ENCODE measurements around the gene SPAG9.

SPAG9 gene

DNA sequence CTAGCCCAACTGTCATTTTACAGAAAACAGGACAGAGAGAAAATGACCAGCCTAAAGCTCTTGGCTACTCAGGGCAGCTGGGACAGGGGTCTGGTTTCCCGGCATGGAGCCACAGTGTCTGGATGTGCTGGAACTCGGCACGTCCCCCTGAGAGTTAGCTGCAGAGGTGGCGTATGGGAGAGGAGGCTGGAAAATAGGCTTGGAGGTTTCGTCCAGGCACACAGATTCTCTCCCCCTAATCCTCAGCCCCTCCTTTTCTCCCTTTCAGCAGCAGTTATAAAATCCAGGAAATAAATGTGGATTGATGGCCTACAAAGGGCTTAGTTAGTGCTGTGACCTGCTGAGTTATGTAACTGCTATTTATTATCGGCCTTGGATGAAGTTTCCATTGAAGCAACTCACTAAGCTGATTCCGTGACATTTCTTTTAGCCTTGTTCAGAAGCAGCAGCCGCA, 165.0 kb downstream of the SPAG9 start:
- H3K27ac Mint-ChIP-seq = no peak overlapping the region

DNA sequence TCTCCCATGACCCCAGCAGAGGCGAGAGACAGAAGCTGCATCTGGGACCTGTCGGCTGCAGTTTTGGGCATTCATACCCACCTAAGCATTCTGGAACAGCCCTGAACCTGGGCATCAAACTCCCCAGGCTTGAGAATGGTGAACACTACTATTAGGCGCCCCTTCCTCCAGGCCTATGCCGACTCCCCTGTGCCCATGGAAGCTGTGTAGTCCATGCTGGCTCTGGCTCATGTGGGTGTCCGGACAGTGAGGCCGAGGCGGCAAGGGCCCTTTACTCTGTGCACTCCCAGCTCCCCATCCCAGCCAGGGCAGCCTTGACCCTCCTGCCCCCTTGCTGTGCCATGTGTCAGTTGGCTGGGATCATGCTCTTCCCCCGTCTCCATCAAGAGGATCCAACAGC, 165.5 kb downstream of the SPAG9 start:
- Mint-ChIP-seq H3K9me3 (no peaks in the 10 kb centered on the region), H3K27ac (no peak overlapping the region), H3K36me3 (ENCODE audit: low read depth) (no peaks in the 10 kb centered on the region), H3K4me3 (no peak overlapping the region), H3K27me3 (no peaks in the 10 kb centered on the region), H3K4me1 (ENCODE audit: low read depth) (peaks cover 9% of the 10 kb centered on the region)

More for the DNA sequence above, 165.0 kb downstream of the SPAG9 start:
- peaks cover 4% of the 10 kb centered on the region for H3K4me1 Mint-ChIP-seq (ENCODE audit: low read depth)
- no peaks in the 10 kb centered on the region for H3K27me3 Mint-ChIP-seq
- no peak overlapping the region for H3K4me3 Mint-ChIP-seq
- H3K36me3 Mint-ChIP-seq (ENCODE audit: low read depth) = no peaks in the 10 kb centered on the region
- H3K9me3 Mint-ChIP-seq = no peaks in the 10 kb centered on the region

DNA sequence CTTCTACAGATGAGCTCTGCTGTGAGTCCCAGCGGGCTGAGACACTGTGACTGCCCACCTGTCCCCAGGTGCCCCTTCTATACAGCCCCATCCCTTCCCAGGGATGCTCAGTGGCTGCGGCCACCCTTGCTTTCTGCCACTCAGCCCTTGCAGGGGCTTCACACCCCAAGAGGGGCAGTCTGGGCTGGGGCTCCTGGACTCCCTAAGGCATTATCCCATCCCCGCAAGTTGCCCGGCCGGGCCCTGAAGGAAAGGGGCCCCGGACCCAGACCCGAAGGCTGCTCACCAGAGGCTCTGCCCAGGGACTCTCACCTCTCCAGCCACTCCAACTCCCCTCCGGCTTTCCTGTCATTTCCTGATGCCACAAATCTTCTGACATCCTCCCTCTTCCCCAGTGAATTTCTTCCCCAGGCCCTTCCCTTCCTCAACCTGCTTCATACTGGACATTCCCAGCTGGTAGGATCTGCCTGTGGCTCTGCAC, 166.0 kb downstream of the SPAG9 start:
- H3K27me3 Mint-ChIP-seq = no peaks in the 10 kb centered on the region
- H3K4me1 Mint-ChIP-seq (ENCODE audit: low read depth) = peaks cover 9% of the 10 kb centered on the region
- no peak overlapping the region for H3K27ac Mint-ChIP-seq
- H3K4me3 Mint-ChIP-seq = no peak overlapping the region
- H3K9me3 Mint-ChIP-seq = no peaks in the 10 kb centered on the region
- H3K36me3 Mint-ChIP-seq (ENCODE audit: low read depth) = no peaks in the 10 kb centered on the region

DNA sequence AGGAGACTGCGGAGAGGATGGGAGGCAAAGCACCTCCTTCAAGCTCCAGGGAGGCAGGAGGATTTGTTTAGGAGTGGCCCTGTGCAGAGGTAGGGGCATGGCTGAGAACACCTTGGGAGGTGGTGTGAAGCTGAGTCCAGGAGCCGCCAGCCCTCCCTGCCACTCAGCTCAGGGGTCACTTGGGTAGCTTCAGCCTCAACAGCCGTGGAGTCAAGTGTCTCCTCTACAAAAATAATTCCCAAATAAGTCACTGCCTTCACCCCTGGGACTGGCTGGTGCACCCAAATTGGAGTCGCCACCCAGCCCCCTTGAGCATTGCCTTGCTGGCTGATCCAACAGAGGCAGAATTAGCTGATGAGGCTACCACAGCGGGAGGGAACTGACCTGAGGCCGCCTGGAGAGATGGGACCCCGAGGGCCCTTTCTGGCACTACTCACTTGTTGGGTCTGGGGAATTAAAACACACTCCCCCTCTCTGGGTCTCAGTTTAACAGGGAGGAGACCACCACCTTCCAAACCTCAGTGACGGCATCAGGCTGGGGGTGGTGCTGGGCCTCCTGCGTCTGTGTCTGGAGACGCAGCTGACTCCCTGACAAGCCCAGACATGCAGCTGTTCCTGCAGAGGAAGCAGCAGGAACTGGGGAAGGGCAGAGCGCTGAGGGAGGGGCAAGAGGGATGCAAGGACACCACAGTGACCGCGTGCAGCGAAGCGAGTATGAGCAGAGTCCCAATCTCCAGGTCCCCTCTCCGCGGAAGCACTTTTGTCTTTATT, 166.7 kb downstream of the SPAG9 start:
- no peaks in the 10 kb centered on the region for H3K27me3 Mint-ChIP-seq
- H3K36me3 Mint-ChIP-seq (ENCODE audit: low read depth) = no peaks in the 10 kb centered on the region
- H3K4me3 Mint-ChIP-seq = no peak overlapping the region
- peaks cover 9% of the 10 kb centered on the region for H3K4me1 Mint-ChIP-seq (ENCODE audit: low read depth)
- no peaks in the 10 kb centered on the region for H3K9me3 Mint-ChIP-seq
- no peak overlapping the region for H3K27ac Mint-ChIP-seq

DNA sequence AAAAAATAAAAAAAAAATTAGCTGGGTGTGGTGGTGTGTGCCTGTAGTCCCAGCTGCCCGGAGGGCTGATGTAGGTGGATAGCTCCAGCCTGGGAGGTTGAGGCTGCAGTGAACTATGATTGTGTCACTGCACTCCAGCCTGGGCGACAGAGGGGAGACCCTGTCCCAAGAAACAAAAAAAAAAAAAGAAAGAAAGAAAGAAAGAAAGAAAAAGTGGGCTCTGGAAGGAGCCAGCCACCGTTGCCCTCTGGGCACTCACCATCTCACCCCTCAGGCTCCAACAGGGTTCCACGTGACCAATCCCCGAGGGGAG, 167.2 kb downstream of the SPAG9 start:
- Mint-ChIP-seq H3K27ac (no peak overlapping the region), H3K4me3 (no peak overlapping the region), H3K27me3 (no peaks in the 10 kb centered on the region), H3K36me3 (ENCODE audit: low read depth) (no peaks in the 10 kb centered on the region), H3K9me3 (no peaks in the 10 kb centered on the region), H3K4me1 (ENCODE audit: low read depth) (peaks cover 9% of the 10 kb centered on the region)

DNA sequence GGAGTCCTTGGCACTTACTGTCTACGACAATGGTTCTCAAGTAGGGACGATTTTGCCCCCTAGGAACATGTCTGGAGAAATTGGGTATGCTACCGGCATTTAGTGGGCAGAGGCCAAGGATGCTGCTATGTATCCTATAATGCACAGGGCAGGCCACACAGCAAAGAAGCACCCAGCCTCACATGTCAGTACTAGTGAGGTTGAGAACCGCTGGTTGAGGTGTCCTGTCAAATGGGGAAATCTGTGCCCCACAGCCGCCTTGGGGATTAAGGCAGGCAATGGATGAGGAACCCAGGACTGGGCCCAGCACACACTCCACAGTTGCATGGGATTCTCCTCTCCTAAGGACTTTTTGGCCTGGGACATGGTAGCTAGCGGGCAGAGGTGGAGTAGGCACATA, 167.8 kb downstream of the SPAG9 start:
- H3K27me3 Mint-ChIP-seq = no peaks in the 10 kb centered on the region
- H3K4me3 Mint-ChIP-seq = no peak overlapping the region
- H3K4me1 Mint-ChIP-seq (ENCODE audit: low read depth) = peaks cover 9% of the 10 kb centered on the region
- no peaks in the 10 kb centered on the region for H3K9me3 Mint-ChIP-seq
- H3K36me3 Mint-ChIP-seq (ENCODE audit: low read depth) = no peaks in the 10 kb centered on the region
- no peak overlapping the region for H3K27ac Mint-ChIP-seq

DNA sequence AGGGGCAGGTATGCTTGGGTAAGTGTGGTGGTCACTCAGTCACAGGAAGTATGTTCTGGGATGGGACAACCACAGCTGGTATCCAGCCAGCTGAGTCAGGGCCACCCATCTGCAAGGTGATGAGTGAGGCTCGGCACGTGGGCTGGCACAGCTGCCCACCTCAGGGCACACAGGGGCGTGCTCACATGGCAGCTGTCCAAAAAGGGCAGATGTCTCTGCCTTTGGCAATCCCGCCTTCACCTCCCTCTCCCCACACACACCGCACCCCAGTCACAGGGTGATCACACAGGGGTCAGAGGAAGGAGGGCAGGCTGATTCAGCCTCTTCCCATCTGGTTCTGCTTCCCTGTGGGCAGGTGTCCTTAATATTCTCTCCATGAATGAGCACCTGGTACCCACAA, 168.7 kb downstream of the SPAG9 start:
- H3K27me3 Mint-ChIP-seq = no peaks in the 10 kb centered on the region
- no peaks in the 10 kb centered on the region for H3K36me3 Mint-ChIP-seq (ENCODE audit: low read depth)
- H3K4me1 Mint-ChIP-seq (ENCODE audit: low read depth) = peaks cover 9% of the 10 kb centered on the region
- H3K4me3 Mint-ChIP-seq = no peak overlapping the region
- no peak overlapping the region for H3K27ac Mint-ChIP-seq
- no peaks in the 10 kb centered on the region for H3K9me3 Mint-ChIP-seq

DNA sequence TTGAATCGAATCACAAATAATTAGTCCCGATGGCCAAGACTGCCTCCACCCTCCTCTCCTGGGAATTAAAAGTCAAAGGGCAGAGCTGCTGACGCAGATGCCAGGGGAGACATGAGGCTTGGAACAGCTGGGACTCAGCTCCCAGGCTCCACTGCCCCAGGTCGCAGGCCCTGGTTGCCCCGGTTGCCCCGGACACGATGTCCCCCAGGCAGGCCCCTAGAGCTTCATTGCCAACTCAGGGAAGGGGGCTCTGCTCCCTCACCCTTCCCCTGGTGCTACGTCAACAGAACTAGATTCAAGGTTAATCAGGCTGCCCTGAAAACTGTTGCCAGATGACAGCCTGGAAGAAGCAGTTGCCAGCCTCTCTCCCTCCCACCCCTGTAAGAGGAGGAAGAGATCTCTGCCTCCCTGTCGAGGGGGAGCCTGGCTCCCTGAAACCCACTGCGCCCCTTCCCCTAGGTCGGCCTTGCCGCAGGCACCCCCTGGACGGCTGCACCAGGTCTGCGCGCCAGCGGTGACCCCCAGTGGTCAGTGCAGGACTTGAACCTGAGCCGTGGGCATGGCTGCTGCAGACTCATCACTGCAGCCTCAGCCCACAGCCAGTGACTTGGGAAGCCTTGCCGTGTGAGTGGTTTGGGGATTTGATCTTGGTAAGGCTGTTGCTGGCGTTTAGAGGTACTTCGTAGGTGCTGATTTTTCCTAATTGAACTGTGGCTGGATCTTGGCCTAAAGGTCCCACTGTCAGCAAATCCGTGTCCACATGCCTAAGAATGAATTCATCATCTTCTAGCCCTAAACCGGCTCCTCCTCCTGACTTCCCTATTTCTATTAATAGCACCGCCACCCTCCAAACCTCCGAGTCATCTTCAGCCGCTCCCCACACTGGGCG, 170.4 kb downstream of the SPAG9 start:
- no peak overlapping the region for H3K27ac Mint-ChIP-seq
- no peaks in the 10 kb centered on the region for H3K36me3 Mint-ChIP-seq (ENCODE audit: low read depth)
- H3K4me1 Mint-ChIP-seq (ENCODE audit: low read depth) = peaks cover 9% of the 10 kb centered on the region
- H3K4me3 Mint-ChIP-seq = peak overlapping the region; percentile 8
- no peaks in the 10 kb centered on the region for H3K9me3 Mint-ChIP-seq
- no peaks in the 10 kb centered on the region for H3K27me3 Mint-ChIP-seq

DNA sequence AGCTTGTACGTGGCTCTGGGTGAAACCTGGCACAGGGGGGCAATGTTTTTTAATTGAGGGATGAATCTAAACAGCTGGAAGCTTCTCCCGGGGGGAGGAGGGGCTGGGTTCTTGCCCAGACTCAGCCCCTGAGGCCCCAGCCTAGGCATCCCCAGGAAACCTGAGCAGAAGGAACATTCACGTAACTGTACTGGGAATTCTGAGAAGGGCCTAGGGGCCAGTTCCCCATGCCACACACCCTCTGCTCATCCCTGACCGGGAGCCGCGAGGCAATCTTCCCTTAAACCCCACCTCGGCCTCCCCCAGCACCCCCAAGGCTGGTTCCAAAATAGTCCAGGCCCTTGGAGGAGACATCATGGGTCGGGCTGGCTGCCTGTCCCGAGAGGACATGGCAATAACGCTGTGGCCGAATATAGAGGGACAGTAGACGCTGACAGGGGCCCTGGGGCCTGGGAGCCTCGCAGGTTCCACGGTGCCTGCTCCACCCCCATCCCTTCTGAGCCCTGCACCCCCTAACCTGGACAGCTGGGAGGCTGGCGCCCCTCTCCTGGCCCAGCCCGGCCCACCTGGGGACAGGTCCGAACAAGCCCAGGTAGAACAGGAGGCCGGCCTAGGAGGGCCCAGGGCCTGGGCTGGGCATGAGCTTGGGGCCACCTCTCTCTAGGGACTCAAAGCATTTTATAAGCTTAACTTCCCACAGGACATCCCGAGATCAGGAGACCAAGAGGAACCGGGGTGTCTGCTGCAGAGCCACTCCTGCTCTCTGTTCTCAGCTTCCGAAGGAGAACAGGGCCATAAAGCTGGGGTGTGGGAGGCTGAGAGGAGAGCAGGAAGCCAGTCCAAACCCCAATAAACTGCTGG, 171.3 kb downstream of the SPAG9 start:
- H3K36me3 Mint-ChIP-seq (ENCODE audit: low read depth) = no peaks in the 10 kb centered on the region
- H3K4me3 Mint-ChIP-seq = no peak overlapping the region

DNA sequence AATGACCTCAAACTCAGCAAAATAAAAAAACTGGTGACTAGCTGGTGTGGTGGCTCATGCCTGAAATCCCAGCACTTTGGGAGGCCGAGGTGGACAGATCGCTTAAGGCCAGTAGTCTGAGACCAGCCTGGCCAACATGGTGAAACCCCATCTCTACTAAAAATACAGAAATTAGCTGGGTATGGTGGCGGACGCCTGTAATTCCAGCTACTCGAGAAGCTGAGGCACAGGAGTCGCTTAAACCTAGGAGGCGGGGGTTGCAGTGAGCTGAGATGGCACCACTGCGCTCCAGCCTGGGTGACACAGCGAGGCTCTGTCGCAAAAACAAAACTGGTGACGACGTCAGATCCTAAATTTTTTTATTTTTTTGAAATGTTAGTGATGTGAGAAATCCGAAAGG, 172.0 kb downstream of the SPAG9 start:
- no peaks in the 10 kb centered on the region for H3K36me3 Mint-ChIP-seq (ENCODE audit: low read depth)
- H3K9me3 Mint-ChIP-seq = no peaks in the 10 kb centered on the region
- H3K27ac Mint-ChIP-seq = no peak overlapping the region
- H3K4me1 Mint-ChIP-seq (ENCODE audit: low read depth) = peaks cover 12% of the 10 kb centered on the region
- H3K4me3 Mint-ChIP-seq = no peak overlapping the region
- H3K27me3 Mint-ChIP-seq = no peaks in the 10 kb centered on the region

More for the DNA sequence above, 171.3 kb downstream of the SPAG9 start:
- no peaks in the 10 kb centered on the region for H3K9me3 Mint-ChIP-seq
- H3K4me1 Mint-ChIP-seq (ENCODE audit: low read depth) = peaks cover 9% of the 10 kb centered on the region
- H3K27ac Mint-ChIP-seq = no peak overlapping the region
- no peaks in the 10 kb centered on the region for H3K27me3 Mint-ChIP-seq

DNA sequence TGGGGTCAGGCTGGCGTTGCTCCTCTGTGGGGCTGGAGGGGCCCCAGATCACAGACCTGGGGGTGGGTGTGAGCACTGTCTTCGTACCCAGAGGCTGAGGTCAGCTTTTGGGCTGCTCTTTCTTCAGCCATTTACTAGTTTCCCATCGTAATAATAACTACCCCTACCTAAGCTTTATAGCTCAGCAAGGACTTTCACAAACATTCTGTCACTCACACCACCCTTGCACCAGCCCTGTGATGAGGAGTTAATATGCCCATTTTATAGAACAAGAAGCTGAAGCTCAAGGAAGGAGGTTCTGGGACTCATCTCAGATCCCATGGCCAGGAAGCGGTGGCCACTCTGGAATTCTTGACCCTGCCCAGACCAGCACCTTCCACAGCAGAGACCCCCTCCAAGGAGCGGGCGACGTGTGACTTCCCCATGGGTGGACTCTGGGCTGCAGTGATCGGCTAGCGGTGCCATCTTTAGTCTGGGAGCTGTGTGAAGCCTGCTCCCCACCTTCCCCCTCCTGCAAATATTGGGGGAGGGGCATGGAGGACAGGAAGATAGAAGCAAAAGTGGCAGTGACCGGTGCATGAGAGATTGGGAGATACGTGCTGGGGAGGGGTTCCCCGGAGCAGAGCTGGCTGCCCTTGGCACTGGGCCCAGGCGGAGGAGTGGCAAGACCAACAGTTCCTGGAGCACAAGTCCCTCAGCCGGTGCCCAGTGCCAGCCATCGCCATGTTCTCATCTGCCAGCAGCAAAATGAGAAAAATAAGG, 172.7 kb downstream of the SPAG9 start:
- H3K27ac Mint-ChIP-seq = peak overlapping the region; percentile 46
- H3K27me3 Mint-ChIP-seq = no peaks in the 10 kb centered on the region
- no peaks in the 10 kb centered on the region for H3K9me3 Mint-ChIP-seq
- H3K4me3 Mint-ChIP-seq = no peak overlapping the region
- peaks cover 20% of the 10 kb centered on the region for H3K4me1 Mint-ChIP-seq (ENCODE audit: low read depth)
- H3K36me3 Mint-ChIP-seq (ENCODE audit: low read depth) = no peaks in the 10 kb centered on the region

DNA sequence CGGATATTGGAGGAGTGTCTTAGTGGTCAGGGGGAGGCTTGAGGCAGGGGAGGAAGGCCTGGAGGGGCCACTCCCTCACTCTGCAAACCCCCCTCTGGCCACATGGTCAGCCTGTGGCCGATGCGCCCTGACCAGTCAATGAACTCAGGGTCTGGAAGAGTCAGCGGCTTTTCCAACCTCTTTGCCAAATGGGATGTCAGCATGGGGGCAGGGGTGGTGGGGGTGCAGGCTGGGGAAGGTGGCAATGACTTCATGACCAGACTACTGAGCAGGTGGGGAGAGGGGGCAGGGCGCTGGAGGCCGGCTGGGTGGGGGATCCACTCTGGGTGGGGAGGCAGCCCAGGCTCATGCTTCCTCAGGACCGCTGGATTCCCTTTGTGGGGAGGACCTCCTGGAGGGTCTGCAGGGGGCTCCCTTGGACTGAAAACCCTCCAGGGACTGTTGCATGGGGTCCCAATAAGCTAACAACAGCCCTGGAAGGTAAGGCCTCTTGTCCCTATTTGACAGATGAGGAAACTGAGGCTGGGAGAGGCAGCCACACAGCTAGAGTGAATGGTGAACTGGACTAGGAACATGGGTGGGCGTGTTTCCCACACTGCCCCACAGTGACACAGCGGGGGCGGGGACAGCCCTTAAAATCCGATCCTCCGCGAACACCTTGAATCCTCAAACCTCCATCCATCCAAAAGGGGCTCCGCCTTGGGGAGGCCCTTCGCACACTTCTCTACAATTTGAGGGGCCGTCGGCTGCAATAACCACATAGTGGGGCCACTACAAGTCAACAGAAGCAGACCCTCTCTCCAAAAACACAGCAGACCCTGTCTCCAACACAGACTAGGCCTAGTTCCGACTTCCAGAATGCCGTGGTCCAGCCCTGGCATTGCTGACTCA, 173.5 kb downstream of the SPAG9 start:
- Mint-ChIP-seq H3K36me3 (ENCODE audit: low read depth) (no peaks in the 10 kb centered on the region), H3K27ac (no peak overlapping the region), H3K4me1 (ENCODE audit: low read depth) (peaks cover 28% of the 10 kb centered on the region), H3K9me3 (no peaks in the 10 kb centered on the region), H3K4me3 (no peak overlapping the region), H3K27me3 (no peaks in the 10 kb centered on the region)

DNA sequence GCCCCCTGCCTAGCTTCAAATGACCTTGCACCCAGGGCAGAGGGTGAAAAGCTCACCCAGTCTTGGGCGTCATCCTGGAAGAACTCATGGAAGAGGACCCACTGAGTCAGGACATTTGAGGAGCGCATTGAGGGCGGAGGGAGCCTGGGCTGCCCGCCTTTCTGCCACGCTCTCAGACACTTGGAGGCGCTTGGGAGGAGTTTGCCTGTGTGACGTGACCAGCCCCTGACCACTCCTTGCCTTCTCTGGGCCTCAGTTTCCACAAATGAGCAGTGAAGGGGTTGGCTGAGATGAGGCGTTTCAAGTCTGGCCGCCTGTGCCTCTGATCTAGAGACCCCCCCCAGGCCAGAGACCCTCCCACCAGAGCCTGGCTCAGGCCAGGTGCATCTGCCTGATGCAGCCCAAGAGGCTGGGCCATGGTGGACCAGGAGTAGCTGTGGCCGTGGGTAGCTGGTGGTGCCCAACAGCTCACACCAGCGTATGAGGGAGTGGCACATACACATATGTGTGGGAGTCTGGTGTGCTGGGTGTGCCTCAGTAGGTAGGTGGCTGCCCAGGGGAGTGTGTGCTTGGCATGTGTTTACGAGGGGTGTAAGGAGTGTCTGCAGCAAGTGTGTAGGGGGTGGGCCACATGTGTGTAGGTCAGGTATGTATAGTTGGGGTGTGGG, 174.3 kb downstream of the SPAG9 start:
- H3K4me1 Mint-ChIP-seq (ENCODE audit: low read depth) = peaks cover 30% of the 10 kb centered on the region
- H3K36me3 Mint-ChIP-seq (ENCODE audit: low read depth) = no peaks in the 10 kb centered on the region

More for the DNA sequence above, 174.3 kb downstream of the SPAG9 start:
- Mint-ChIP-seq H3K27me3 (no peaks in the 10 kb centered on the region), H3K27ac (no peak overlapping the region), H3K4me3 (no peak overlapping the region), H3K9me3 (no peaks in the 10 kb centered on the region)

Measured in stimulated activated naive CD8-positive, alpha-beta T cell treated with anti-CD3 and anti-CD28 coated beads, Interleukin-15, Interleukin-2, amounts not matched to agents 100 ng/mL and 50 ng/mL, for 24 hours (primary cell).